ENCODE measurements around the gene WRNIP1.
A peak's percentile ranks its signal among the peaks of the same experiment; 100 is the strongest.

Gene WRNIP1

GRCh38 chr6:2738373-2738979 lies 26.7 kb upstream of the WRNIP1 start (continued):
- TF ChIP-seq TCF4 (CRISPR knock-in tag; IDR thresholded peaks at IDR 0.05; ENCODE audit: borderline replicate concordance), result no peak

- no peak for TF ChIP-seq OSR1 (CRISPR knock-in tag; IDR thresholded peaks at IDR 0.05)
- no peak for TF ChIP-seq TOX (CRISPR knock-in tag; IDR thresholded peaks at IDR 0.05; ENCODE audit: borderline replicate concordance)
- no peak for TF ChIP-seq ZC3H10 (CRISPR knock-in tag; IDR thresholded peaks at IDR 0.05)
- TF ChIP-seq, protein P1, sequence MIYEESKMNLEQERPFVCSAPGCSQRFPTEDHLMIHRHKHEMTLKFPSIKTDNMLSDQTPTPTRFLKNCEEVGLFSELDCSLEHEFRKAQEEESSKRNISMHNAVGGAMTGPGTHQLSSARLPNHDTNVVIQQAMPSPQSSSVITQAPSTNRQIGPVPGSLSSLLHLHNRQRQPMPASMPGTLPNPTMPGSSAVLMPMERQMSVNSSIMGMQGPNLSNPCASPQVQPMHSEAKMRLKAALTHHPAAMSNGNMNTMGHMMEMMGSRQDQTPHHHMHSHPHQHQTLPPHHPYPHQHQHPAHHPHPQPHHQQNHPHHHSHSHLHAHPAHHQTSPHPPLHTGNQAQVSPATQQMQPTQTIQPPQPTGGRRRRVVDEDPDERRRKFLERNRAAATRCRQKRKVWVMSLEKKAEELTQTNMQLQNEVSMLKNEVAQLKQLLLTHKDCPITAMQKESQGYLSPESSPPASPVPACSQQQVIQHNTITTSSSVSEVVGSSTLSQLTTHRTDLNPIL (CRISPR knock-in tag; IDR thresholded peaks at IDR 0.05; ENCODE audit: low read depth), result no peak
- TF ChIP-seq RARB (CRISPR knock-in tag; IDR thresholded peaks at IDR 0.05), result no peak
- TF ChIP-seq ZNF565 (CRISPR knock-in tag; conservative IDR thresholded peaks at IDR 0.05; ENCODE audit: low read depth), result no peak
- TF ChIP-seq POU6F1 (CRISPR knock-in tag; IDR thresholded peaks at IDR 0.05; ENCODE audit: borderline replicate concordance, low read depth), result no peak
- TF ChIP-seq, protein P2, sequence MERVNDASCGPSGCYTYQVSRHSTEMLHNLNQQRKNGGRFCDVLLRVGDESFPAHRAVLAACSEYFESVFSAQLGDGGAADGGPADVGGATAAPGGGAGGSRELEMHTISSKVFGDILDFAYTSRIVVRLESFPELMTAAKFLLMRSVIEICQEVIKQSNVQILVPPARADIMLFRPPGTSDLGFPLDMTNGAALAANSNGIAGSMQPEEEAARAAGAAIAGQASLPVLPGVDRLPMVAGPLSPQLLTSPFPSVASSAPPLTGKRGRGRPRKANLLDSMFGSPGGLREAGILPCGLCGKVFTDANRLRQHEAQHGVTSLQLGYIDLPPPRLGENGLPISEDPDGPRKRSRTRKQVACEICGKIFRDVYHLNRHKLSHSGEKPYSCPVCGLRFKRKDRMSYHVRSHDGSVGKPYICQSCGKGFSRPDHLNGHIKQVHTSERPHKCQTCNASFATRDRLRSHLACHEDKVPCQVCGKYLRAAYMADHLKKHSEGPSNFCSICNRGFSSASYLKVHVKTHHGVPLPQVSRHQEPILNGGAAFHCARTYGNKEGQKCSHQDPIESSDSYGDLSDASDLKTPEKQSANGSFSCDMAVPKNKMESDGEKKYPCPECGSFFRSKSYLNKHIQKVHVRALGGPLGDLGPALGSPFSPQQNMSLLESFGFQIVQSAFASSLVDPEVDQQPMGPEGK (CRISPR knock-in tag; IDR thresholded peaks at IDR 0.05; ENCODE audit: borderline replicate concordance), result no peak
- TF ChIP-seq CSRNP3 (CRISPR knock-in tag; IDR thresholded peaks at IDR 0.05), result no peak
- no peak for TF ChIP-seq CSDC2 (CRISPR knock-in tag; IDR thresholded peaks at IDR 0.05)
- TF ChIP-seq PPARA (CRISPR knock-in tag; IDR thresholded peaks at IDR 0.05; ENCODE audit: borderline replicate concordance), result no peak
- TF ChIP-seq ZNF70 (CRISPR knock-in tag; IDR thresholded peaks at IDR 0.05), result no peak
These were observed 25.9 kb upstream of the WRNIP1 start for GRCh38 chr6:2739335-2739734.

GRCh38 chr6:2740581-2740980 lies 24.6 kb upstream of the WRNIP1 start:
- TF ChIP-seq OSR1 (CRISPR knock-in tag; IDR thresholded peaks at IDR 0.05), result no peak
- TF ChIP-seq ZNF8 (CRISPR knock-in tag; IDR thresholded peaks at IDR 0.05), result no peak
- TF ChIP-seq ZC3H10 (CRISPR knock-in tag; IDR thresholded peaks at IDR 0.05), result no peak
- TF ChIP-seq TOX (CRISPR knock-in tag; IDR thresholded peaks at IDR 0.05; ENCODE audit: borderline replicate concordance), result no peak
- TF ChIP-seq, protein P2 (CRISPR knock-in tag; IDR thresholded peaks at IDR 0.05; ENCODE audit: borderline replicate concordance), result no peak
- TF ChIP-seq ZFP30 (CRISPR knock-in tag; IDR thresholded peaks at IDR 0.05), result no peak
- TF ChIP-seq PPARA (CRISPR knock-in tag; IDR thresholded peaks at IDR 0.05; ENCODE audit: borderline replicate concordance), result no peak
- no peak for TF ChIP-seq ZNF70 (CRISPR knock-in tag; IDR thresholded peaks at IDR 0.05)
- TF ChIP-seq, protein P3, sequence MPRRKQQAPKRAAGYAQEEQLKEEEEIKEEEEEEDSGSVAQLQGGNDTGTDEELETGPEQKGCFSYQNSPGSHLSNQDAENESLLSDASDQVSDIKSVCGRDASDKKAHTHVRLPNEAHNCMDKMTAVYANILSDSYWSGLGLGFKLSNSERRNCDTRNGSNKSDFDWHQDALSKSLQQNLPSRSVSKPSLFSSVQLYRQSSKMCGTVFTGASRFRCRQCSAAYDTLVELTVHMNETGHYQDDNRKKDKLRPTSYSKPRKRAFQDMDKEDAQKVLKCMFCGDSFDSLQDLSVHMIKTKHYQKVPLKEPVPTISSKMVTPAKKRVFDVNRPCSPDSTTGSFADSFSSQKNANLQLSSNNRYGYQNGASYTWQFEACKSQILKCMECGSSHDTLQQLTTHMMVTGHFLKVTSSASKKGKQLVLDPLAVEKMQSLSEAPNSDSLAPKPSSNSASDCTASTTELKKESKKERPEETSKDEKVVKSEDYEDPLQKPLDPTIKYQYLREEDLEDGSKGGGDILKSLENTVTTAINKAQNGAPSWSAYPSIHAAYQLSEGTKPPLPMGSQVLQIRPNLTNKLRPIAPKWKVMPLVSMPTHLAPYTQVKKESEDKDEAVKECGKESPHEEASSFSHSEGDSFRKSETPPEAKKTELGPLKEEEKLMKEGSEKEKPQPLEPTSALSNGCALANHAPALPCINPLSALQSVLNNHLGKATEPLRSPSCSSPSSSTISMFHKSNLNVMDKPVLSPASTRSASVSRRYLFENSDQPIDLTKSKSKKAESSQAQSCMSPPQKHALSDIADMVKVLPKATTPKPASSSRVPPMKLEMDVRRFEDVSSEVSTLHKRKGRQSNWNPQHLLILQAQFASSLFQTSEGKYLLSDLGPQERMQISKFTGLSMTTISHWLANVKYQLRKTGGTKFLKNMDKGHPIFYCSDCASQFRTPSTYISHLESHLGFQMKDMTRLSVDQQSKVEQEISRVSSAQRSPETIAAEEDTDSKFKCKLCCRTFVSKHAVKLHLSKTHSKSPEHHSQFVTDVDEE (CRISPR knock-in tag; IDR thresholded peaks at IDR 0.05), result no peak
- TF ChIP-seq BACH2 (CRISPR knock-in tag; IDR thresholded peaks at IDR 0.05; ENCODE audit: borderline replicate concordance), result no peak
- no peak for ATAC-seq

More at GRCh38 chr6:2739335-2739734, 25.9 kb upstream of the WRNIP1 start:
- peak; percentile 68 for ATAC-seq
